Measurements from ENCODE around the gene CUX1.

DNA sequence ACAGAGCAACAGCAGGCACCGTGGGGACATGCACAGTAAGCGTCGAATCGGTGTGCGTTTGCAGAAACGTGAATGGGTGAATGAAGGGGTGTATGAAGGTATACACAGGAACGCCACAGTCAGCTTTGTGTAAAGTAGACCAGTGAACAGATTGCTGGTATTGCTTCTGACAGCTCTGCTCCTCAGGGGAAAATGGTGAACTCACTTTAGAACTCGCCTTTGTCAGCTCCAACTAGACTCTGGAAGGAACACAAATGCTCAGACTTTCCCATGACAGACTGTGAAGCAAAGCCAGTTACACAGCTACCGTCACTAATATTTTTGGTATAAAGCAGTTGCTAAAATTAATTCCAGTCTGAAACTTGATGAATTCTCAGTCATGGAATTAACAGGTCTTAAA lies 78.9 kb downstream of the CUX1 start:
- TF ChIP-seq NFYB (CRISPR knock-in tag; IDR thresholded peaks at IDR 0.05) = no peak
- TF ChIP-seq ZHX1 (CRISPR knock-in tag; IDR thresholded peaks at IDR 0.05; ENCODE audit: low read depth) = no peak
- no peak for TF ChIP-seq ZFP36 (IDR thresholded peaks at IDR 0.05; ENCODE audit: borderline replicate concordance, low read depth, low read length, partially characterized antibody)
- TF ChIP-seq MEIS1 (CRISPR knock-in tag; IDR thresholded peaks at IDR 0.05; ENCODE audit: borderline replicate concordance) = no peak
- TF ChIP-seq ZNF776 (CRISPR knock-in tag; IDR thresholded peaks at IDR 0.05) = no peak
- no peak for TF ChIP-seq IKZF1 (IDR thresholded peaks at IDR 0.05)
- TF ChIP-seq JUNB (CRISPR knock-in tag; IDR thresholded peaks at IDR 0.05; ENCODE audit: borderline replicate concordance) = no peak
- TF ChIP-seq ZNF687 (CRISPR knock-in tag; IDR thresholded peaks at IDR 0.05) = no peak
- TF ChIP-seq, protein P1, sequence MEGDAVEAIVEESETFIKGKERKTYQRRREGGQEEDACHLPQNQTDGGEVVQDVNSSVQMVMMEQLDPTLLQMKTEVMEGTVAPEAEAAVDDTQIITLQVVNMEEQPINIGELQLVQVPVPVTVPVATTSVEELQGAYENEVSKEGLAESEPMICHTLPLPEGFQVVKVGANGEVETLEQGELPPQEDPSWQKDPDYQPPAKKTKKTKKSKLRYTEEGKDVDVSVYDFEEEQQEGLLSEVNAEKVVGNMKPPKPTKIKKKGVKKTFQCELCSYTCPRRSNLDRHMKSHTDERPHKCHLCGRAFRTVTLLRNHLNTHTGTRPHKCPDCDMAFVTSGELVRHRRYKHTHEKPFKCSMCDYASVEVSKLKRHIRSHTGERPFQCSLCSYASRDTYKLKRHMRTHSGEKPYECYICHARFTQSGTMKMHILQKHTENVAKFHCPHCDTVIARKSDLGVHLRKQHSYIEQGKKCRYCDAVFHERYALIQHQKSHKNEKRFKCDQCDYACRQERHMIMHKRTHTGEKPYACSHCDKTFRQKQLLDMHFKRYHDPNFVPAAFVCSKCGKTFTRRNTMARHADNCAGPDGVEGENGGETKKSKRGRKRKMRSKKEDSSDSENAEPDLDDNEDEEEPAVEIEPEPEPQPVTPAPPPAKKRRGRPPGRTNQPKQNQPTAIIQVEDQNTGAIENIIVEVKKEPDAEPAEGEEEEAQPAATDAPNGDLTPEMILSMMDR (CRISPR knock-in tag; IDR thresholded peaks at IDR 0.05) = no peak
